Psoas muscle (tissue), 8 donors: ENCODE results near the gene MED7. TPM values are rescaled to one million over a fixed set of nuclear protein-coding genes. Genes with fewer than 3 reads are reported as not detected.

Experiments
- ATAC-seq, 4 donors: fragments of 200-7000 bp; cut with Tn5 transposase; one replicate each; pipeline ENCODE4 v1.9.1; 2020; ENCODE audit warnings: moderate library complexity in 3 of 4, mild to moderate bottlenecking in 2 of 4
- DNase-seq, 2 donors: peaks; one replicate each; pipeline ENCODE4 v3.0.0-alpha.2; 2020
- H3K27ac ChIP-seq: fragments of 200-600 bp; one replicate; pipeline ENCODE4 v1.8.0; 2022
- H3K27me3 ChIP-seq, 3 donors: fragments of 200-600 bp in 1 of 3; one replicate each; pipeline versions ENCODE4 v1.6.1 to v1.8.0; 2013 to 2022; ENCODE audit warnings: low read length in 2 of 3, mild to moderate bottlenecking in 2 of 3, moderate library complexity in 1 of 3; ENCODE audit not compliant: insufficient read depth in 3 of 3
- H3K36me3 ChIP-seq, 2 donors: fragments of 200-600 bp in 1 of 2; one replicate each; pipeline versions ENCODE4 v1.6.1 to v1.8.0; 2013 to 2022; ENCODE audit warnings: low read depth in 1 of 2, mild to moderate bottlenecking in 1 of 2, moderate library complexity in 1 of 2; ENCODE audit not compliant: insufficient read depth in 1 of 2
- H3K4me1 ChIP-seq: fragments of 200-600 bp; one replicate; pipeline ENCODE4 v1.8.0; 2022
- H3K4me3 ChIP-seq: fragments of 200-600 bp; one replicate; pipeline ENCODE4 v1.8.0; 2022; ENCODE audit warnings: mild to moderate bottlenecking
- H3K9me3 ChIP-seq: fragments of 200-600 bp; one replicate; pipeline ENCODE4 v1.8.0; 2022
- whole genome bisulfite sequencing, 3 donors: extraction: QIAGEN DNeasy Blood & Tissue Kit; methylation state at CpG; one replicate each; pipeline versions ENCODE4 v1.1.6 to v1.1.7; 2013; 5-methylcytosine and 5-hydroxymethylcytosine counted together
- intact Hi-C, 2 donors: fragments of 100-400 bp; cut with DNase I; formaldehyde crosslinking; loops; one replicate each; pipeline versions ENCODE4 v1.11.0 to v1.14.2; 2022
- polyA plus RNA-seq, 3 donors: library from polyadenylated mRNA; stranded (reverse); fragments of 200-250 nt; gene quantifications; one replicate each; pipeline ENCODE4 v1.2.3, GENCODE V29; 2013
- total RNA-seq, 4 donors: library from RNA; stranded (reverse); fragmentation: NEBNext Ultra II Directional in 2 of 4; extraction: Animal tissue kit (Norgen Biotek cat#: 25700) in 2 of 4; gene quantifications; one replicate each; pipeline versions ENCODE4 v1.2.1 to v1.2.4, GENCODE V29; 2021 to 2023
- TF ChIP-seq, protein P1 (sequence below): fragments of 200-600 bp; IDR thresholded peaks from one replicate; pipeline ENCODE4 v1.8.0; 2022; ENCODE audit warnings: antibody characterized with exemption
- donor health status: healthy with polysubstance abuse.
- donor health status: DM: no; HTN: no; CAD: no; lungs with moderate emphysema.
- donor health status: Bipolar disorder and iron deficiency.
- donor health status: healthy.
- donor health status: DM: yes; HTN: yes; CAD: no.
- donor health status: DM: no; HTN: no; CAD: no.
- donor health status: DM: no; HTN: no; CAD: no.
- donor health status: DM: yes; HTN: yes; CAD: no.

Gene MED7
- total and polyA plus RNA-seq, 7 donors: 10.6 to 17.5 (median 11.8) TPM

DNA sequence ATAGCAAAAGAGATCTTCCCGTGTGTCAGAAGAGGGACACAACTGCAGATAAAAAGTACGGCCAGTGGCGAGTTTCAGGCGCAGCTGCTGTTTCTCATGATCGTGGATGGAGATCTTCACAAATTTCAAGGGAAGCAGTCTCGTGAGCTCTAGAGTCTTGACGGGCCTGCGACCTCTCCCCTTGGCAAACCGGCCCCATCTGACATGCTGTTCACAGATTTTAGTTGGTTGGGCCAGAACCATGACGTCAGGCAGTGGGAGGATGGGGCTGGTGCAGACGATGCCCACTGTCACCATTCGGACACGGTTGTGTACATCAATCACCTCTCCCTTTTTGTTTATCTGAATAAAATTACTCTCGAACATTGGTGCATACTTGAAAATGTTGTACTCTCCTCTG, 23.0 kb upstream of the MED7 start:
- intact Hi-C loops: no loop called here
- Histone ChIP-seq H3K36me3 (no peaks in the 10 kb centered on the region), H3K27me3 (peaks cover 0 to 2% (median 0%) of the 10 kb centered on the region in 3 donors), H3K27ac (no peak overlapping the region), H3K9me3 (no peaks in the 10 kb centered on the region), H3K4me3 (no peak overlapping the region), H3K4me1 (no peaks in the 10 kb centered on the region)
- TF ChIP-seq, protein P1, sequence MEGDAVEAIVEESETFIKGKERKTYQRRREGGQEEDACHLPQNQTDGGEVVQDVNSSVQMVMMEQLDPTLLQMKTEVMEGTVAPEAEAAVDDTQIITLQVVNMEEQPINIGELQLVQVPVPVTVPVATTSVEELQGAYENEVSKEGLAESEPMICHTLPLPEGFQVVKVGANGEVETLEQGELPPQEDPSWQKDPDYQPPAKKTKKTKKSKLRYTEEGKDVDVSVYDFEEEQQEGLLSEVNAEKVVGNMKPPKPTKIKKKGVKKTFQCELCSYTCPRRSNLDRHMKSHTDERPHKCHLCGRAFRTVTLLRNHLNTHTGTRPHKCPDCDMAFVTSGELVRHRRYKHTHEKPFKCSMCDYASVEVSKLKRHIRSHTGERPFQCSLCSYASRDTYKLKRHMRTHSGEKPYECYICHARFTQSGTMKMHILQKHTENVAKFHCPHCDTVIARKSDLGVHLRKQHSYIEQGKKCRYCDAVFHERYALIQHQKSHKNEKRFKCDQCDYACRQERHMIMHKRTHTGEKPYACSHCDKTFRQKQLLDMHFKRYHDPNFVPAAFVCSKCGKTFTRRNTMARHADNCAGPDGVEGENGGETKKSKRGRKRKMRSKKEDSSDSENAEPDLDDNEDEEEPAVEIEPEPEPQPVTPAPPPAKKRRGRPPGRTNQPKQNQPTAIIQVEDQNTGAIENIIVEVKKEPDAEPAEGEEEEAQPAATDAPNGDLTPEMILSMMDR: no peak
- DNase-seq: no peak
- ATAC-seq: no peak
- WGBS, 3 donors: 72 to 79% (median 76%) methylated on average over 14 of the region's 14 CpGs

DNA sequence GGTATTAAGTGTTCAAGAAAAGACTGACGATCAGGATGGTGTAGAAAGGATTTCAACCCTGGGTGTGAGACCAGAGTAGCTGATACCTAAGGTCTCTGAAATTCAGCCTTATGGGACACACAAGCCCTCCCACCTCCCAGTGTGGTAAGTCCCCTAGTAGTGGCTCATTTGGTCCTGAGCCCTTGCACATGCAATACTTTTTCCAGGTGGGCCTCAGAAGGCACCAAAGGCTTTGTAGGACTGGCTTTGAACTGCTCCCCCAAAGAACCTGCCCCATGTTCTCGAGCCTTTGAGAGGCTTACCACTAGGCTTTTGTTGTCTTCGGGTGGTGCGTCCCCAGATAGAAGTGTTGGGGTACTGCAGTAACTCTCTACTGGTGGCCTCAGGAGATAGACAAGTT, 22.6 kb upstream of the MED7 start:
- intact Hi-C loops: no loop called here
- DNase-seq: no peak
- ATAC-seq: no peak
- H3K4me3 ChIP-seq: no peak overlapping the region
- WGBS, 3 donors: 79 to 82% (median 80%) methylated on average over 4 of the region's 4 CpGs
- H3K27ac ChIP-seq: no peak overlapping the region
- no peaks in the 10 kb centered on the region for H3K4me1 ChIP-seq
- TF ChIP-seq, protein P1: no peak
- peaks cover 0 to 2% (median 0%) of the 10 kb centered on the region in 3 donors for H3K27me3 ChIP-seq
- no peaks in the 10 kb centered on the region for H3K36me3 ChIP-seq
- H3K9me3 ChIP-seq: no peaks in the 10 kb centered on the region

DNA sequence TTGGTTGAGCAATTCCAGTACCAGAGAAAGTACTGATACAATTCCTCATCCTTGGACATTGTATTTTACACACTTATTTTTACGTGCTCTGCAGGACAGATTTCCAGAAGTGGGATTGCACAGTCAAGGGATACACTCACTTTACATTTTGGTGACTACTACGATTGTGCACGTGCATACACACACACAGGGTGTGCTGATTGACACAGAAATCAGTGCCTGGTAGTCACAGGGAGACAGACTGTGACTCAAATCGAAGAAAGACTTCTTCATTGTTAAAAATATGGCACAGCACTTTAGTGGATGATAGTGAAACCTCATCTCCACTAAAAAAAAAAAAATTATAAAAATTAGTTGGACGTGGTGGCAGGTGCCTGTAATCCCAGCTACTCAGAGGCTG, 21.9 kb upstream of the MED7 start:
- DNase-seq (no peak), ATAC-seq (no peak)
- peaks cover 0 to 2% (median 0%) of the 10 kb centered on the region in 3 donors for H3K27me3 ChIP-seq
- 63 to 77% (median 66%) methylated on average over 5 of the region's 5 CpGs for WGBS, 3 donors
- H3K27ac ChIP-seq: no peak overlapping the region
- intact Hi-C loops: no loop called here
- no peak overlapping the region for H3K4me3 ChIP-seq
- H3K36me3 ChIP-seq: no peaks in the 10 kb centered on the region
- H3K4me1 ChIP-seq: no peaks in the 10 kb centered on the region
- no peaks in the 10 kb centered on the region for H3K9me3 ChIP-seq
- TF ChIP-seq, protein P1: no peak

DNA sequence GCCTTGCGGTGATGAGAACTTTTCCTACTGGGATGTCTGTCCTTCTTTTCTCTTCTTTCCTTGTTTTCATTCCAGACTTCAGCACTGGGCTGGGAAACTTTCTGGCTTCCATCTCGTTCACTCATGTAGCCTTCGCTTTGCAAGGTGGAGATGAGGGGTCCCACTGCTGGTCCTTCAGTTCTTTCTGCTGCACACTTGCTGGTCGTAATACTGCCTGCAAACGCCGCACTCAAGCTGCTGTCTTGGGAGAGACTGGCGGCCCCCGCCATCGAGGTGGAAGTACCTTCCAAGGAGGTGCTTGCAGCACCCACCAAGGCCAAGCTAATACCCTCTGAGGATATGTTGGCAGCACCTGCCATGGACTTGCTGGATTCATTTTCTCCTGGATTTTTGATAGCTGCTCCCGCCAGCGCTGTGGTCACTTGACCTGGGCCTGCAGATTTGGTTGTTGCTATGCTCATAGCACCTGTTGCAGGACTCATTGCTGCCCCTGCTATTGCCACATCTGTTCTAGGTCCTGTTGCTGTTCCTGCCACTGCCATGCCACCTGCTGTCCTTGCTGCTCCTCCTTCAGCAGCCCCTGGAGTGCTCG, 20.4 kb upstream of the MED7 start:
- Histone ChIP-seq H3K4me3 (no peak overlapping the region), H3K4me1 (no peaks in the 10 kb centered on the region), H3K9me3 (no peaks in the 10 kb centered on the region), H3K27ac (no peak overlapping the region), H3K27me3 (peaks cover 0 to 2% (median 0%) of the 10 kb centered on the region in 3 donors), H3K36me3 (no peaks in the 10 kb centered on the region)
- intact Hi-C loops: no loop called here
- 83 to 91% (median 89%) methylated on average over 12 of the region's 12 CpGs for WGBS, 3 donors
- ATAC-seq (no peak), DNase-seq (no peak)
- TF ChIP-seq, protein P1: no peak

DNA sequence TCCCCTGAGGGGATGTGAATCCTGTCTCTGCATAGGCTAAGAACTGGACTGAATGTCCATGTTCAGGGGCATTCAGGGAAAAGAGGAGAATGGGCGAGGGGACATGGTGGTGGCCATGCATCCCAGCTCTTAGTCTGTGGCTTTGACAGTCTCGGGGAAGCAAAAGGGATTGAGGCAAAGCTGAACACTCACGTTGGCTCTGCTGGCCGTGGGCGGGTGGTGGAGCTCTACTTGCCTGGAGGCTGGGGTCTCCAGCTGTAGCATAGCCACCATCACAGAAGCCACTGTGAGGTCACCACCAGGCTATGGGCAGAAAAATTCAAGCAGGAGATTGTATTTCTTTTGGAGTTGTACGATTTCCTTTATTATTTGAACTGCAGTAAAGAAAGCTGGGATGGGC, 19.3 kb upstream of the MED7 start:
- Histone ChIP-seq H3K4me1 (no peaks in the 10 kb centered on the region), H3K9me3 (no peaks in the 10 kb centered on the region), H3K27ac (no peak overlapping the region), H3K27me3 (peaks cover 0 to 2% (median 0%) of the 10 kb centered on the region in 3 donors), H3K36me3 (no peaks in the 10 kb centered on the region), H3K4me3 (no peak overlapping the region)
- 72 to 78% (median 74%) methylated on average over 6 of the region's 6 CpGs for WGBS, 3 donors
- ATAC-seq: no peak
- no peak for DNase-seq
- TF ChIP-seq, protein P1: no peak
- intact Hi-C loops: no loop called here
